GM18868 (cell line): Measurements from ENCODE around the gene OSR1.
"Not testable (repeated sequence)": the region's sequence is repeated elsewhere in the genome, so short reads cannot be mapped to it uniquely, and the experiment has no call there.

Experiments
- ATAC-seq: cut with Tn5 transposase; IDR thresholded peaks from one replicate; pipeline ENCODE4 v1.9.1; 2021; ENCODE audit warnings: mild to moderate bottlenecking, moderate library complexity; ENCODE audit not compliant: unreplicated experiment

OSR1 gene

GRCh38 chr2:19358242-19359020 lies at the start of gene OSR1:
OSR1 (minus strand) TSS chr2:19358623; CDS start chr2:19353805, 4,818 bp downstream.
- ATAC-seq: no peak

DNA sequence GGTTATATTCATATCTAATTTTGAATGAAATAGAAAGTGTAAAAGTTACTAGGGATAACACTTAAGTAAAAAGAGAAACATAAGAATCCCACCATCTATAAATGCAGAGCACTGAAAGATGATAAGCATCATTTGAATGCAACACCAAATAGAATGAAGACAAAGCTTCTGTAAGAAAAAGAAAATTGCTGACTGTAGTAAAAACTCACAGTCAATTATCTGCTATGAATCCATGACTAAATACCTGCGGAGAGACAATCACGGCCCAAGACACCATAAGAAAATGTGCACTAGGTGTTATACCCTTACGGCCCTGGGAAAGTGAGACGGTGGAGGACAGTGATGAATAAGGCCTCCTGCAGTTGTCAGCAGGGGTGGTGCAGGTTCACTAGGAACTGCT lies 45.4 kb upstream of the OSR1 start:
- ATAC-seq: no peak

DNA sequence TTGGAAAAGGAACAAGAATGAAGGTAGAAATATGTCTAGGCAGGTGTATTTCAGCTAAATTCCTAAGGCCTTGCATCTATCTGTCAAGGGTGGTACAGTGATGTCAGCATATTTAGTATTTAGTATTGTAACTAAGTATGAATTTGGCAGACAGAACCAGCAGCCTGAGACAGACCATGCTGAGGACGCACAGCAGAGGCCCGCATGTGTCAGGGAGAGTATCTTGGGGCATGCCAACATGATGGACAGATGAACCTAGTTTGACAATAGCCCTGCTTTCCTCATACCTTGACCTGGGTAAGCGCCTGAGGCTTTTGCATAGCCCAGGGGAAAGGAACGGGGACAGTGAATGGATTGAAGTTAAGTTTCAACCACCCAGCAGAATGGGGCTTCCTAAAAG lies 33.8 kb upstream of the OSR1 start:
- no peak for ATAC-seq

GRCh38 chr2:19389469-19389868 lies 31.0 kb upstream of the OSR1 start:
- not testable (repeated sequence) for ATAC-seq

GRCh38 chr2:19380532-19380931 lies 22.1 kb upstream of the OSR1 start:
- ATAC-seq: no peak

- no peak for ATAC-seq
These were observed 20.5 kb upstream of the OSR1 start for GRCh38 chr2:19378939-19379338.

DNA sequence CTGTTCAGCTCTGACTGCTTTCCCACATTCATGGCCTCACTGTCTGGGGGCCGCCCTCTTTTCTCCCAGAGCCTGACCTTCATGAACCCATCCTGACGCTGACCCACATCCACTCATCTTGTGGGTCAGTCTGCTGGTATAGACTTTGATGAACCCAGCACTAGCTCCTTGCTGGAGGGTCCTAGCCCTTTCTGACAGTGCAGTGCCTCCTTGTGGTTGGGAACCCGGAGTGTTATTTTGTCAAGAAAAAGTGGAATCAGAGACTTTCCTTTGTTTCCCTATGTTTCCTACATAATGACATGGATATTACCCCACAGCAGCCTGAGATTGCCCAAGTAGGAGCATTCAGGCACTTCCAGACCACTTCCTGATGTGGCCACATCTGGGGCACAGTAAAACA lies 19.3 kb upstream of the OSR1 start:
- no peak for ATAC-seq

- no peak for ATAC-seq
These were observed 14.9 kb upstream of the OSR1 start for GRCh38 chr2:19373352-19373751.

GRCh38 chr2:19371996-19372582 lies 13.7 kb upstream of the OSR1 start:
- ATAC-seq: no peak

- ATAC-seq: no peak
These were observed 11.0 kb upstream of the OSR1 start for GRCh38 chr2:19369341-19369955.

- ATAC-seq: no peak
These were observed 10.3 kb upstream of the OSR1 start for GRCh38 chr2:19368760-19369159.

DNA sequence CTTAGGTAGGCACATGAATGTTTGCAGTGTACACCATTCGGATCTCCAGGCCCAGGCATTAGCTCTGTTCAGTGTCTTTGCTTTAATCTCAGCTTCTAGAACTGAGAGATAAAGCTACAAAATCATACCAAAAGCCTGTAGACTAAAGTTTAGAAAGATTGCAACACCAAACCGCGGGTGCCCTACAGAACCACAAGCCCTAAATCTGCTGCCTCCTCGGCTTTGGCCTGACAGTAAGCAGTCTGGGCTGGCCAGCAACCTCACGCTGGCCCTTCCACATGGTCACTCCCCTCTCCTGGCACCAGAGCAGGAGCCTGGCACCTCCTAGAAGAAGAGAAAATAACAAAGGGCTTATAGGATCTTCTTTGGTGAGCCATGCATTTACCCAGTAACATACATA lies 8.9 kb upstream of the OSR1 start:
- no peak for ATAC-seq

- ATAC-seq: no peak
These were observed 6.7 kb upstream of the OSR1 start for GRCh38 chr2:19365126-19365525.

- ATAC-seq: no peak
These were observed 5.6 kb upstream of the OSR1 start for GRCh38 chr2:19364014-19364413.

GRCh38 chr2:19363474-19363778 lies 5.0 kb upstream of the OSR1 start:
- no peak for ATAC-seq

- peak; percentile 41 for ATAC-seq
These were observed 4.5 kb upstream of the OSR1 start for GRCh38 chr2:19362755-19363473.

DNA sequence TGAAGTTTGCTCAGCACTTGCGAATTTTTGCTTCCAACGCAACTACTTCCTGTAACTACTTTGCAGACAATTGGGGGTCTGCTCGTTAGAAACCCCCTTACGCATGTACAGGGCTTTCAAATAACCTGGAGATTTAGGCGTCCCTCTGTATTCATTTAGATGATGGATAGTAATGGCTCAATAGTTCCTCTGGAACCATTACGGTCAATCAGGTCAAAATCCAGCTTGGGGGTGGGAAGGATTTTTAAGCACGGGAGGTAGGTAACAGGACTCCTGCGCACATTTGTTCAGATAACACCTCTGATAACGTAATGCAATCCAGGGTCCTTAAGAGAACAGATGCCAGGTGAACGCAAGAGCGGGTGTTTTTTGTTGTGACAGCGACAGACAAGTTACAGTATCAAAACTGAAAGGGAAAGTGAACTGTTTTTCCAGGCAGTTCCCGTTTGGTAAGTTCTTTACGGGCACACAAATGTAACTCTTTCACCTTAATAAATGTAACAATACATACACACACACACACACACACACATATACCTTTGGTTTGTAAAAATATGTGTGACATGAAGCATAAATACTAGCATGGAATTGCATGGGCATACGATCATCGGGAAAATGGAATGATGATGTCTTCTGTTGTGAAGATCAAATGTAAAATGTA lies 3.8 kb upstream of the OSR1 start:
- peak; percentile 41 for ATAC-seq

DNA sequence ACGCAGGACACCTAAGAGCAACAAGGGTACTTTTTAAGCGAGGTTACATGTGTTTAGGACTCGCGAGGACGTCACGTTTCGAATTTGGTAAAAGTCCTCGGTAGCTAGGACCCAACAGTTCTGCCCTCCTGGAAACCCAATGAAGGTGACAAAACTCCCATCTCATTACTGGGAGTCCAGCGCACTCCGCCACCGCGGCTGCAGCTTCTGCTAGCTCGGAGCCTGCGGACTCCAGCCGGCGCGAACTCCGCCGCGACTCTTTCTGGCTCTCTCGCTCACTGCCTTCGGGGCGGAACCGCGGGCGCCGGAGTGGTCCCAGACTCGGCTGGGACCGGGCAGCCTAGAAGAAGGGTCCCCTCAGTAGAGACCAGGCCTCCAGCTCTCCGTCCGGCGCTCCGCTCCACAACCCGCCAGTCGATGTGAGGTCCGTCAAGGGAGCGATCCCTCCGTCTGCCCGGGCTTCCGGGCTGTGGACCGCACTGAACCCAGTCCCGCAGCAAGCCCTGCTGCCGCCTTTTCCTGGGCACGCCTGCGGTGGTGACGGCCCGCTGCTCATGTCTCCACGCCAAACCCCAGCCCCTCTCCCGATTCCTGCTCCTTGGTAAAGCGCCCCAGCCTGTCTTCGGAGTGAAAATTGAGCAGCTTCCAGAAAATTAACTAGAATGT lies 3.0 kb upstream of the OSR1 start:
- no peak for ATAC-seq

GRCh38 chr2:19360966-19361321 lies 2.5 kb upstream of the OSR1 start:
- ATAC-seq: no peak

DNA sequence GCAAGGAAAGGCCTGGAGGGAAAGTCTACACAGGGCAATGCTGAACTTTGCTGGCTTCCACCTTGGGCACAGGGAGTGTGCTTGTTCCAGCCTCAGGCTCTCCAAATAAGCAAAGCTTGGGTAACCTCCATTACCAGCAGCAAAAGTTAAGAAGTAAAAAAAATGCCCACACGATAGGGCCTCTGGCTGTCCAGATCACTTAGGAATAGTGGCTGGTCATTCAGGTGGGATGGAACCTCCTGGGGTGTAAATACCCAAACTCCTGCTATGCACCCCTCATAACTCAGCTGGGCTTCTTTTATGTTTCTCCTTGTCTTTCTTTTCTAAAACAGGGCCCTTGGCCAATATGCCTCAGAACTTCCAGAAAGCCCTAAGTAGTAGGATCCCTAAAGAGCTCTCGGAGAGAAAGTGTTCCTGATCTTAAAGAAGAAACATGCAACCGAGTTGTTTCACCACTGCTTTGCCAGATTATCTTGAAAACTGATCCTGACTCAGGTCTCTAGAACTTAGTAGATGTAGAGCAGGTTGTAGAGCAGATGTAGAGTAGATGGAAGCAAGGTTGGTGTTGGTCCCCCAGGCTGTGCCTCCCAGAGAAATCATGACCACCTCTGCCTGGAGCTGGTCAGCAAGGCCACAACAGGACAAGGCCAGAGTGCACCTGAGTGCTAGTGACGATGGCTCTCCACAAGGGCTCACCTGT lies 2.0 kb upstream of the OSR1 start:
- no peak for ATAC-seq
